ENCODE data around the gene NAPA.

DNA sequence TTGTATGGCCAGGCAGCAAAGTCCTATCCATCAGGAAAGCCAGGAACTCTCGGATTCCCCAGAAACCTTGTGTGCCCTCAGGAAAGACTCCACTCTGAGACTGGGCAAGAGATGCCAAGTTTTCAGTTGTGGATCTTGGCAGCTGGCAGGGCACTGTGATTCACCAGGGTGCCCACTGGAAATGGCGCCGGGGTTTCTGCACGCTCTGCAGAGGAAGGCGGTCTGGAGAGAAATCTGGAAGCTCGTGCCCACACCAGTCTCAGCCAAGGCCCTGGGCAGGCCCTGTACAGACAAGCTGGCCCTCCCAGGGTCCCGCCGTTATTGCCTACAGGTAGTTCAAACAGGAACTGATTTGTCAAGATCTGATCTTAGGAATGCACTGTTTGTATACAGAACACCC lies 4.9 kb downstream of the NAPA start:
- TF ChIP-seq YY1 (IDR thresholded peaks at IDR 0.05; ENCODE audit: insufficient read depth, insufficient read length) (no peak), ZNF274 (IDR thresholded peaks at IDR 0.05; ENCODE audit: low read depth, low read length) (no peak), SUZ12 (IDR thresholded peaks at IDR 0.05; ENCODE audit: extremely low read depth, insufficient read depth, insufficient read length) (no peak)

Data from NT2/D1 (cell line).